ENCODE results near the gene CDC42EP2. TPM values are rescaled to one million over a fixed set of nuclear protein-coding genes. Genes with fewer than 3 reads are reported as not detected.

CDC42EP2 gene
- total RNA-seq, 4 donors from 2014 or later, result 26.3 to 63.4 (median 42.8) TPM

GRCh38 chr11:65334696-65335295 is 20.1 kb downstream of the CDC42EP2 start:
- no peak for ATAC-seq
- WGBS, 2 donors (ENCODE audit: low coverage in 1 of 2), result 14 to 18% methylated on average over 4 to 5 of the region's 5 CpGs
- peak overlapping the region in 3 of 4 donors; percentile 87 to 94 (median 87) for H3K27ac ChIP-seq

DNA sequence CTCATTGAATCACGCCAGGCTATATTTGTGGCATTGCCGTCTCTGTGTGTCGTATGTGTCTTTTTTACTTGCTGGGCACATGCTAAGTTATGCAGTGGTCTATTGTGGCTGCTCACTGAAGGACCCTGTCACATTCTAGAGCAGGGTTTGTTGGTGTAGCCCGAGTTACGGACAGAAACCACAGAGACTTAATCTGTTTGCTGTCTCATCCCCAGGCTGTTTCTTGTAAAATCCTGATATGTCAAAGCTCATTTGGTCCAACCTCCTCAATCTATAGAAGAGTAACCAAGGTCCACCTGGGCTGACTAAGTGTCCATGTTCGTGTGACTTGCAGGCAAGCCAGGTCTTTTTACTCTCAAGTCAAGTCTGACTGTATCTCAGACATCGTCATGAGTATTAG is 24.0 kb downstream of the CDC42EP2 start:
- ATAC-seq, result no peak
- no peak for TF ChIP-seq EP300 (IDR thresholded peaks at IDR 0.05)
- no peak for TF ChIP-seq CTCF (IDR thresholded peaks at IDR 0.05)
- no peak for TF ChIP-seq POLR2AphosphoS5 (IDR thresholded peaks at IDR 0.05)
- TF ChIP-seq POLR2A (IDR thresholded peaks at IDR 0.05), result no peak
- H3K27ac ChIP-seq, result no peak overlapping the region
- H3K4me3 ChIP-seq, result no peak overlapping the region
- peaks cover 8 to 48% of the 10 kb centered on the region in 2 donors for H3K36me3 ChIP-seq
- H3K4me1 ChIP-seq, result peaks cover 0 to 57% (median 11%) of the 10 kb centered on the region in 3 donors
- WGBS, 2 donors (ENCODE audit: low coverage in 1 of 2), result 69 to 83% methylated on average over 2 to 5 of the region's 7 CpGs
- no peaks in the 10 kb centered on the region for H3K27me3 ChIP-seq
- H3K9me3 ChIP-seq, result no peaks in the 10 kb centered on the region

More at GRCh38 chr11:65334696-65335295, 20.1 kb downstream of the CDC42EP2 start:
- H3K27me3 ChIP-seq, result no peaks in the 10 kb centered on the region
- peak overlapping the region; percentile 72 to 91 for H3K4me3 ChIP-seq
- peaks cover 0 to 56% (median 11%) of the 10 kb centered on the region in 3 donors for H3K4me1 ChIP-seq
- no peaks in the 10 kb centered on the region for H3K9me3 ChIP-seq
- H3K36me3 ChIP-seq, result peaks cover 0 to 9% of the 10 kb centered on the region in 2 donors
- TF ChIP-seq POLR2AphosphoS5 (IDR thresholded peaks at IDR 0.05) (no peak), CTCF (IDR thresholded peaks at IDR 0.05) (no peak), POLR2A (IDR thresholded peaks at IDR 0.05) (no peak), EP300 (IDR thresholded peaks at IDR 0.05) (no peak)

DNA sequence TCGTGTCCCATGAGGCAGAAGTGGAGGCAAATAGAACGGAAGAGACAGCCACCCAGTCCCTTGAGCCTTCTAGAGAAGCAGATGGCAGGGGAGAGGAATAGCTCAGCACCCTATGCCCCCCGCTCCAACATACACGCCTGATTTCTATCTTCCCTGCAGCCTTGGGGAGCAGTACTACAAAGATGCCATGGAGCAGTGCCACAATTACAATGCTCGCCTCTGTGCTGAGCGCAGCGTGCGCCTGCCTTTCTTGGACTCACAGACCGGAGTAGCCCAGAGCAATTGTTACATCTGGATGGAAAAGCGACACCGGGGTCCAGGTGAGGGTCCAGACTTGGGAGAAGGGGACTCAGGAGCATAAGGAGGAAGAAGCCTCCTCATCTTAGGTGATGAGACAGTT is 25.6 kb downstream of the CDC42EP2 start:
- no peak for ATAC-seq
- Histone ChIP-seq H3K27ac (no peak overlapping the region), H3K36me3 (peaks cover 8 to 63% of the 10 kb centered on the region in 2 donors), H3K27me3 (no peaks in the 10 kb centered on the region), H3K9me3 (no peaks in the 10 kb centered on the region), H3K4me1 (peaks cover 0 to 47% (median 6%) of the 10 kb centered on the region in 3 donors), H3K4me3 (no peak overlapping the region)
- no peak for TF ChIP-seq CTCF (IDR thresholded peaks at IDR 0.05)
- TF ChIP-seq POLR2AphosphoS5 (IDR thresholded peaks at IDR 0.05), result no peak
- no peak for TF ChIP-seq EP300 (IDR thresholded peaks at IDR 0.05)
- no peak for TF ChIP-seq POLR2A (IDR thresholded peaks at IDR 0.05)
- 76 to 80% methylated on average over 6 to 9 of the region's 11 CpGs for WGBS, 2 donors (ENCODE audit: low coverage in 1 of 2)

- ATAC-seq, result no peak
- Histone ChIP-seq H3K4me3 (no peak overlapping the region), H3K36me3 (peaks cover 8 to 72% of the 10 kb centered on the region in 2 donors), H3K27me3 (no peaks in the 10 kb centered on the region), H3K9me3 (no peaks in the 10 kb centered on the region), H3K27ac (no peak overlapping the region), H3K4me1 (peaks cover 0 to 33% (median 0%) of the 10 kb centered on the region in 3 donors)
- WGBS, 2 donors (ENCODE audit: low coverage in 1 of 2), result 74 to 100% methylated on average over 2 of the region's 3 CpGs
- TF ChIP-seq CTCF (IDR thresholded peaks at IDR 0.05) (no peak), POLR2AphosphoS5 (IDR thresholded peaks at IDR 0.05) (no peak), POLR2A (IDR thresholded peaks at IDR 0.05) (no peak), EP300 (IDR thresholded peaks at IDR 0.05) (no peak)
These were observed 27.2 kb downstream of the CDC42EP2 start for GRCh38 chr11:65341856-65342255.

GRCh38 chr11:65351511-65351910 is 36.8 kb downstream of the CDC42EP2 start:
- H3K36me3 ChIP-seq, result peaks cover 3 to 65% of the 10 kb centered on the region in 2 donors
- no peak overlapping the region for H3K27ac ChIP-seq
- H3K4me1 ChIP-seq, result peaks cover 0 to 30% (median 18%) of the 10 kb centered on the region in 3 donors
- H3K27me3 ChIP-seq, result peaks cover 5% of the 10 kb centered on the region
- no peaks in the 10 kb centered on the region for H3K9me3 ChIP-seq
- ATAC-seq, result no peak
- H3K4me3 ChIP-seq, result no peak overlapping the region
- no peak for TF ChIP-seq POLR2AphosphoS5 (IDR thresholded peaks at IDR 0.05)
- TF ChIP-seq POLR2A (IDR thresholded peaks at IDR 0.05), result no peak
- no peak for TF ChIP-seq EP300 (IDR thresholded peaks at IDR 0.05)
- no peak for TF ChIP-seq CTCF (IDR thresholded peaks at IDR 0.05)
- WGBS, 2 donors (ENCODE audit: low coverage in 1 of 2), result 50 to 90% methylated on average over 1 to 2 of the region's 2 CpGs

Measured in gastroesophageal sphincter (tissue), 4 donors.